OCI-M2 (cell line): ENCODE measurements around the gene GKN1.

Experiments used
- DNase-seq: peaks from one replicate; lab custom pipeline; 2025; ENCODE audit not compliant: unreplicated experiment; lab: John Stamatoyannopoulos, UW

The GKN1 gene

DNA sequence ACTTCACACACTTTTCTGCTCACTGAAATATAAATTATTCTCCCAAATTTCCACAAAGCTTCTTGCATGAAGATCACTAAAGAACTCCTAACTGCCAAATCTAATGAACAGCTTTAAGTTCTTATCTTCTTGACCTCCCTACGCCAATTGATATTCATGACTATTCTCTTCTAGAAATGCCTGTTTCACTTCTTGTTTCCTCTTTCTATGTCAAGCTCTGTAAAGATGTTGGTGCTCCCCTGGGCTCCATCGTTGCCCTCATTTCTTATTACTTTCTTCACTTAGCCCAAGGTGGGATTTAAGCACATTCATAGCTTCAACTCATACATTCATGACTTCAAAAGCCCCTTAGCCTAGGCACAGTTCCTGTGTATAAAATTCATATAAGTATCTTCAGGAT is 29.3 kb downstream of the GKN1 start:
- no peak for DNase-seq

DNA sequence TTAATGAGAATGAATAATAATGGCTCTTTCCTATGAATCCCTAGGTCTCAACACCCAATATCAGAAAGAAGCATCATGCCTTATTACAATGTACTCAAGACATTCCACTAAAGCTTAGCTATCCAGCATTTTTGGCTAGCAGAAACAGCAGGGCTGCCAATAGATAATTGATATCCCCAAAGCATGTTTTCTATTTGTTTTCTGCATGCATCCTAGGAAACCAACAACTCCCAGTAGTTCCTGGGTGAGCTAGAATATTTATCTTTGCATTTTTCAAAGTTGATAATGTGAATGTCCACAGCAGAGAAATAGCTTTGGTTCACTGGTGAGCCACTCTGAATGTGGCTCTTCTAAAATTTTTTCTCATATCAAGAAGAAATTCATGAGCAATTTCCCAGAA is 32.7 kb downstream of the GKN1 start:
- no peak for DNase-seq

DNA sequence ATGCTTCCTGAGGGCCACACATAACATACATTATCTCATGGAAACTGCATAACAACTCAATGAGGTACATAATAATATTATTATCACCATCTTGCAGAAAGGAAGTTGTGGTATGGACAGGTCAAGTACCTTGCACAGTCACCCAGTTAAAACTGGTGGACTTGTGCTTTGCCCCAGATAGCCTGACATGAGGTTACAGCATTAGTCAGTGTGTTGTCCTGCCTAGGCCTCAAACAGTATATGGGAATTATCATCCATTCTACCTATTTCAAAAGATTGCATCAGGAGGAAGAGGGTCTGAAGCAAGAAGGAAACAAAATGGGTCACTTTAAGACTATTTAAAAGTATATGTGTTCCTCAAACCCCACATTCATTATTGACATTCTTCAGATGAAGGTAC is 33.2 kb downstream of the GKN1 start:
- DNase-seq = no peak

DNA sequence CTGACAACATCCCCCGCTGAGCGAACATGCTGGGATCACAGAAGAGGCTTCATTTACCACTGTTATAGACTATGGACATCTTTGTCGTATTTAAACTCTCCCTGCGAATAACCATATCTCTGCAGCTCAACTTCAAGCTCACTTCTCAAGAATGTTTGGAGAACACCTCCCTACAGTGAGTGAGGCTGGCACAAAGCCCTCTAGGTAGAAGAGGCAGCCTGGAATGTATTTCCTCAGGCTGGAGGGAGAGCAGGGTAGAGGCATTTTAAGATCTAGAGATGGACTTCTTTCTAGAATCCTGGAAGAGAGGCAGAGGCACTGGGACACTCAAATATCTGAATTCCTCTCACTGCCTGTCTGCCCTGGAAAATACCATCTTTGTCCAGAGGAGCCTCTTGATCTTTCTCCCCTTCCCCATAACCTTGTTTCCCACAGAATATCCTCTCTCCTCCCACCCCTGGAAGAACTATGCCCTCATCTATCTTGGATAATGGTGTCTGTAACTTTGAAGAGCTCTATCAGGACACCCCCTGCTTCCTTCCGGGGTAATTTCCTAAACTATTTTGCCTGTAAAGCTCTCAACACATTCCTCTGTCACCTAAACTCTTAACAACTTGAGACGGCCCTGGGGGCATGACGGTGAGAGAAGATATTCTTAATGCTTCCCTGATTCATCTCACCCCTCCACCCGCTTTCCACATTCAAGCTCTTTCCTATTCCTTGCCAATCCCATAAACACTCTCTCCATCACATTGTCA is 36.2 kb downstream of the GKN1 start:
- no peak for DNase-seq

DNA sequence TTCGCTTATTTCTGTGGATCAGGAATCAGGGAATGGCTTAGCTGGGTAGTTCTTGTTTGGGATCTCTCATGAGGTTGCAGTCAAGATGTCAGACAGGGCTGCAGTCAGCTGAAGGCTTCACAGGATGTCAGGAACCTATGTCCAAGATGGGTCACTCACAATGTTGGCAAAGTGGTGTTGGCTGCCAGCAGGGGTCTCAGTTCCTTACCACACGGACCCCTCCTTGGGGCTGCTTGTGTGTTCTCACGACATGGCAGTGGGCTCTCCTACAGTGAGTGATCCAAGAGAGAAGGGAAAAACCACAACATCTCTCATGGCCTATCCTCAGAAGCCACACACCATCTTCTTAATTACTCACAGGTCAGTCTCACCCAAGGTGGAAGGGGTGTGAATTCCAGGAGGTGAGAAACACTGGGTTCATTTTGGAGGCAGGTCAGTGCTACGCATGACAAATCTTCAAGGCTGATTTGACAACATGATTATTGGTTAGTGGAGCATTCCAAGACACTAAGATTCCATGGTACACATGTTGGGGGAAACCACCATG is 37.2 kb downstream of the GKN1 start:
- DNase-seq = no peak

DNA sequence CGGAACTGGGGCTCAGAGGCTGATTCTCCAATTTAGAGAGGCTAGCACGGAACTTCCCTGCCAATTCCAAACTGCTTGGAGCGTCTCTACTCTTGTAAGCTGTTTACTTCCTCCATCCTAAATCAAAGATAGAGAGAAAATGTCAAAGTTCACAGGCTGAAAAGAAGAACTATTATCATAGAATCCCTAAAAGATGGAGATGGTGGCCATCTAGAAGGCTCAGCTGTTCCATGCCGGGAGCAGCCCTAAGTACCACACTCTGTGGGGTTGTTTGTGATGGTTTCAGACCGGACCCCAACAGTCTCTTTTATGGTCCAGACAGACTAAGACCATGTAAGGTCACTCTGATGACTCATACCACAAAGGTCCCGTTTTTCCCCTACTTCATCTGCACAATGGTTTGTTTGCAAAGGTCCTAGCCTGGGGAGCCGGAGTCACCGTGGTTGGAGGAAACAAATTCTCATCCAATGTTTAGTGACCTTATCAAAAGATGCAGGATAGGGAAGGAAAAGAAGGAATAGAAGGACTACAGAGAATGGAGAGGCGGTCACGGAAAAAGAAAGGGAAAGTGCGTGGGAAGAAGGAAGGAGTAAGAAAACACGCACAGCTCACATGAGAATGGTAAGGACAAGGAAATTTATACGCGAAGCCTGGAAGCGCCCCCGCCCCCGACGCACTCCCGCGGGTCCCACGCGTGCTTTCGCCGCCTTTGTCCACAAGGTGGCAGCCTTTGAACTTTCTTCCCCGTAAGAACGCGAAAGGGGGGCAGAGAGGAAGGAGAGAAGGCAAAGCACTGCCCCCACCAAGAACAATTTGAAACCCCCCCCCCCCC is 38.1 kb downstream of the GKN1 start:
- DNase-seq = no peak

DNA sequence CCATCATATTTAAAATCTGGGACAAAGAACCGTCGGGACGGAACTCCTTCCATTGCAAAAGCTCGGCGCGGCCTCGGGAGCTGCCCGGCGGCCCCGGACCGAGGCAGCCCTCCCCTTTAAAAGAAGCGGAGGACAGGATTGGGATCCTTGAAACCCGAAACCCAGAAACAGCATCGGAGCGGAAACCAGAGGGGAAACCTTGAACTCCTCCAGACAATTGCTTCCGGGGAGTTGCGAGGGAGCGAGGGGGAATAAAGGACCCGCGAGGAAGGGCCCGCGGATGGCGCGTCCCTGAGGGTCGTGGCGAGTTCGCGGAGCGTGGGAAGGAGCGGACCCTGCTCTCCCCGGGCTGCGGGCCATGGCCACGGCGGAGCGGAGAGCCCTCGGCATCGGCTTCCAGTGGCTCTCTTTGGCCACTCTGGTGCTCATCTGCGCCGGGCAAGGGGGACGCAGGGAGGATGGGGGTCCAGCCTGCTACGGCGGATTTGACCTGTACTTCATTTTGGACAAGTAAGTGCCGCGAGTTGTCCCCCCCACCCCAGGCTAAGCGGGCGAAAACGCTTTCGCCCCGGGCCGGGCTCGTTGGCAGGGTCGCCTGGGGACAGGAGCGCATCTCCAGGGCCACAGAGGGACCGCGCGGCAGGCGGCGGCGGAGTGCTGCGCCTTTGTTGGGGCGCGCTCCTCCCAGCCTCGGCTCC is 38.9 kb downstream of the GKN1 start, which contains the start of gene ANTXR1:
TSS of gene ANTXR1 (plus strand) at position 38 of the 698 bp plus-strand sequence. CDS start at position 359, 321 bp downstream.
- DNase-seq = no peak

DNA sequence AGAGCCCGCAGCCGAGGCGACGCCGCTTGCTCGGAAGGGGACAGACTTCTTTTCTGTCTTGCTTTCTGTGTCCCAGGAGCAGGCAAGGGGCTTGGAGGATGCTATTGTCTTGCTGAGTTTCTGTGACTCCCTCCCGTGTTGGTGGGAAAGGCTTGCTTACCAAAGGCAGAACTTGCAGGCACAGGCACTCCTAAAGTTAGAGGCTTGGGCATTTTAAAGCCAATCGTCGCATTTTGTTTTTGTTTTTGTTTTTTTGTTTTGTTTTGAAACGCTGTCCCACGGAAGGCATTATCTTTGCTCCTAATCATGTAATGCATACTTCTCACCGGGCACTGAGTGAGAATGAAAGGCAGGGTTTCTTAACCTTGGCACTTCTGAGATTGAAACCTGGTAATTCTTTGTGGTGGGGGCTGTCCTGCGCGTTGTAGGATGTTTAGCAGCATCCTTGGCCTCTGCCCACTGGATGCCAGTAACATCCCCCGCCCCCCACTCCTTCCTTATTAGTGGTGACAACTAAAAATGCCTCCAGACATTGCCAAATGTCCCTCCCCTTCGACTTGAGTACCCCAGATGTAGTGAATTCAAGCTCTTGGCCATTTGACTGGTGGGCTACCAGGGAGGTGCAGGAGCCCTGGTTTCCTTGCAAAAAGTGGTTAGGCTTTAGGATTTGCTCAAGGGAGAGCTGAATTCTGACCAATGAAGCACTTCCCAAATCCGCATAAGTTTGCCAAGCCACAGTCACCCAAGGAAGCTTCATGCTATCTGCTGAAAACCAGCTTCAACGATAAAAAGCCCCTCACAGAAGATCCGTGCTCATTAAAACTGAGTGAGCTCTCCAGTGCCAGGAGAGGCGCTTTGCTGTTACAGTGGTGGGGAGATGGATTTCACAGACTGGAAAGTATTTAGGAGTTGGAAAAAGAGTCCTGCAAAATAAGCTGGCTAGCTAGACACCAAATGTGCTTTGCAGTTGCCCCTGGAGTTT is 39.7 kb downstream of the GKN1 start:
- no peak for DNase-seq

DNA sequence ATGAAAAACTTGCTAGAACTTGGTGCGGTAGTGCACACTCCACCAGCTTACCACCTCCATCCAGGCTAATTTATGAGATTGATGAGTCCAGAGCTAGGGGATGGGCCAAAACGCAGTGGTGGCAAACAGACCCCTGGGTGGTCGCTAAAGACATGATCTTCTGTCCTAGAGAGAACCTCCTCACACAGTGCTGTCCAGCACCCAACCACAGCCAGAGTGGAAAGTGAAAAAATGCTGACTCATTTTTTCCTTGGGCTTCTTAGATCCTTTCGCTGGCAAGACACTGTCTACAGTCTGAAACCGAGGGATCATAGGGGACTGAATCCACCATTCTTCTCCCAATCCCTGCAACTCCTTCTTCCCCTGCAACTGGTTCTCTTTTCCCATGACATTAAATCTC is 42.6 kb downstream of the GKN1 start:
- DNase-seq = no peak

DNA sequence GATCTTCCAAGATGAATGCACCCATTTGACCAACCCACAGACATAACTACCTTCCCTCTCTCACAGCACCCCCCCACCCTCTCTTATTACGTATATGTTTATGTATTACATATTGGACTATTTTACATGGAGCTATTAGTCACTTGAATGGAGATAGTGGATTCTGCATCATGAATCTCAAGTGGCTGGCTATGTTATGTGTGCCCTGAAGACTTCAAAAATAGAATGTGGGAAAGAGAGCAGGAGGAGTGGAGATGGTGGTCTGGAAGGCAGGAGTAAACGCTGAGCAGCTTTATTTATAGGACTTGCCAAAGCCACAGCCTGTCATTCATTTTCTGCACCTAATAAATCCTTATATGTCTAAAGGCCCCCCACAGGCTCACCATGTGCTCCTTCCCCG is 43.4 kb downstream of the GKN1 start:
- no peak for DNase-seq

DNA sequence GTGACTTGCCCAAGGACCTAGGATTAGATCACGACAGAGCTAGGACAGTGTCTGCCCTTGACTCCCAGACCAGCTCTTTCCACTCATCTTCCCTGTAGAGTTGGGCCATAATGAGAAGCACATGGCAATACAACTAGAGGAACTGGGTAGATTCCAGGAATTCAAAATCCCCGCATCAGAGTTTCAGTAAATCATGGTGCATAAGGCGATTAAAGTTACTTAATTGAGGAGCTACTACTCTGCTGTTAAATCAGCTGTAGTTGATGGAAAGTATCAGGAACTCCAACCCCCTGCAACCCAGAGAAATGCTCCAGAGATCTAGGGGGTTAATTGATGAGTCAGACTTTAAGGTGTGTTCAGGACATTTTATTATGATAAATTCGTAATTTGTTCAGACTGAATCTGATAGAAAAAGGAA is 44.3 kb downstream of the GKN1 start:
- DNase-seq = no peak

DNA sequence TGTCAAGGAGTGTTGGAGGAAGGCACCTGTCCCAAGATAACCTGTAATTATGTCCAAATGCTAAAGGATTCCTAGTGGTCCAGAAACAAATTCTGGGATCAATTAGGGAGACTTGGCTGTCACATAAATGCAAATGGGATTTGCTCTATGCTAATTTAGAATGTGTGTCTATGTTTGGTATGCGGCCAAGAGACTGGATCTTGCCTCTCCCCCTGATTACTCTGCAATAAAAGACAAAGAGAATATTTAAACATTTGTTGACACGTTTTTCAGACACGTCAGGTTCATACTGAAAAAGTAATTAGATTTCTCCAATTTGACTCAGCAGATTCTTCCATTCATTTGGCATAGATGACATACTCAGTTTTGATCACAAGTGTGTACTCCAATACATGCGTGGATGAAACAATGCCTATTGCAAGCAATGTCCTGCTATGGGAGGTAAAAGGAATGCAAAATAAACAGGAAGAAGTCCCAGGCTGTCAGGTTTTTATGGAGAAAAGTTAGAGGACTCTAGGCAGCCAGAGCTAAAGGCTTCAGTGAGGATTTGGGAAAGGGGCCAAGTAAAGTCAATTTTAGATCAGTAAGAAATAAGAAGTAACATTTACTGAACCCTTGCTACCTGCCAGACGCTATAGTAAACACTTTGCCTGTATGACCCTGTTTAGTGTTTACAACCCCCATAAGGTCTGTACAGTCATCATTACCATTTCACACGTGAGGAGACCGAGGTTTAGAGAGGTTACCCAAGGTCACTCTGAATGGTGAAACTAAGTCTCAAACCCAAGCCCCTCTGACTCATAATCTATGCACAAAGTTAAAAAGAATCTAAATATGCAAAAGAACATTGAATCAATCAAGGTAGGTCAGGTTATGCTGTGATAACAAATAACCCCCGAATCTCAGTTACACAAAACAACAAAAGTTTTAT is 46.3 kb downstream of the GKN1 start:
- no peak for DNase-seq

DNA sequence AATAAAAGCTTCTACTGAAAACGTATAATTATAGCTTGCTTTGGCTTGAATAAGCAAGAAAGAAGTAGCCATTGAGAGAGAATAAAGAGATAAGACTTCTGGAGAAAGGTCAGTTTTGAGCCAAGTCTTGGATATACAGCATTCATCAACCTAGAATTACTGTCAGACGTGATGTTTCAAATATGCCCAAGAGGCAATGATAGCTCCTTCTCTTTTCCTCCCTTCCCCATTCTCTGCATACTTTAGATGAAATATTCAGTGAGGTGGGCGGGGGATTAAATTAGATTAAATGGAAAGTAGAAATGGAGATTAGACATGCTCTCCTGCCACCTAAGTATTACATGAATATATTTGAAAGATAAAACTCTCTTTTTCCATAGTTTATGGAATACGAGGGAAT is 47.3 kb downstream of the GKN1 start:
- DNase-seq = no peak

DNA sequence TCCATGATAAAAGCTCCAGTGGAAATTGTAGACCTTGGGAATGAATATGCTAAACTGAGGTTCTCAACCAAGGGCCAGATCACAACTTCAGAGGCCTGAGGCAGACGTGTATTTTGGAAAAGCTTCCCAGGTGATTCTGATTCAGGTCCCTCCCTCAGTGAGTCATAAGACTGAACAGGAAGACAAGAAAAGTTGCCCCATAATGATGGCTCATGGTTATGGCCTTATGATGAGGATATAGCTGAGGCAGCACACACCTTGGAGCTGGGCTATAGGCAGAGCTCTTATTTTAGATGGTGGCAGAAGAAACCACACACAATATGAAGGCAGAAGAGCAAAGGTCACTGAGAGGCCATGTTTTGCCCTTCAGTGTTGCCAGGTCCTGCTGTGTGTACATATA is 48.1 kb downstream of the GKN1 start:
- DNase-seq = no peak

DNA sequence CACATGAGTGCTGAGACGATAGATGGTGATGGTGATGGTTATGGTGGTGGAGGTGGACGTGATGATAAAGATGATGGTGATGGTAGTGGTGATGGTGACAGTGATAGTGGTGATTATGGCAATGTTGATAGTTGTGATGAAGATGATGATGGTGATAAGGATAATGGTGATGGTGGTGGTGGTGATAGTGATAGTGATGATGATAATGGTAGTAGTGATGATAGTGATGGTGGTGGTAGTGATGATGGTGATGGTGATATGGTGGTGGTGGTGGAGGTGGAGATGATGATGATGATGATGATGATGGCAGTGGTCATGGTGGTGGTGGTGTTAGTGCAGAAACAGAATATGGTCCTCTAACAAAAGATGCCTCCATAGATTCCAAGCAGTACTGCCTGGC is 48.8 kb downstream of the GKN1 start:
- no peak for DNase-seq

DNA sequence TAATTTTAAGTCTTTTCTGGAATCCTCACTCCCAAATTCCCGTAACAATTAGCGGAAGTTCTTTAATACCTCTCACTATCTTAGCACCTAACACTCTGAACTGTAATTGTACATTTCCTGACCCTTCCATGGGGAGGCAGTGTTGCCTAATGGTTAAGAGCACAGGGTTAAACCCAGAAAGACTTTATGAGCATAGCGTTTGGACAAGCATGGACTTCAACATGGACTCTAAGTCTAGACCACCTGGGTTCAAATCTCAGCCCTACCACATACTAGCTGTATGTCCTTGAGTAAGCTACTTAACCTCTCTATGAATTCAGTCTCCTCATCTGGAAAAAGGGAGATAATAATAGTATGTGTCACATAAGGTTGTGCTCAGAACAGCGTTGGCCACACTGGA is 51.6 kb downstream of the GKN1 start:
- DNase-seq = peak; percentile 18

DNA sequence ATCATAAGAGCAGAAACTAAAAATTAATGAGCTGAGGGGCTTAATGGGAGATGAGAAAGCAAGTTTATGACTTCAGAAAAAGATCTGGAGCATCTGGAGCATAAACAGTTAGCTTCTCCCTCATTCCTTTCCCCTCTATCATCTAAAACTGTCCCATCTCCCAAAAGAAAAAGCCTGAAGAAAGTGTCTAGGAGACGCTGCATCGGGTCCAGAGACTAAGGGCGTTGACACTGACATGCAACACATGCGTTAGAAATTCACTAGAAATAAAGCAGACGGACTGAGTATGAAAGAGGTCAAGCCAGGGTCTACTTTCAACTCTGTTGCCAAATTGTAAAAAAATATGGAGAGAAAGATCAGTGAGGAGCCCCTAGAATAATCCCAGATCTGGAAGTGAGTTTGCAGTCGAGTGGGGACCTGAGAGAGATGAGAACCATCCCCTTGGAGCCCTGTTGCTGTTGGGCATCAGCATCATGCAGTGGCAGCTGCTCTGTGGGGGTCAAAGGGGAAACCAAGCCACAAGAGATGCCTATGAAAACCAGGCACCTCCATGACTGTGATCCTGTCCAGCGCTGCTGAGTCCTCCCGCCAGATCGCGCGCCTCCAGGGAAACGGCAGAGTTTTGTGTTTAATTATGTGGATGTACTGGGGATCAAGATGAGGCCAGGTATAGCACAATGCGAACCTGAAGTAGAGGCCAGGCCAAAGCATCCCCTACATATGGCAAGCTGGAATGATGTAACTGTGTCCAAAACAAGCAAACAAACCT is 52.4 kb downstream of the GKN1 start:
- DNase-seq = no peak
